ENCODE results near the gene DCLK1. TPM values are rescaled to one million over a fixed set of nuclear protein-coding genes. Genes with fewer than 3 reads are reported as not detected.

Gene DCLK1
- total RNA-seq, 1 experiment from 2014 or later, result 36.2 TPM

DNA sequence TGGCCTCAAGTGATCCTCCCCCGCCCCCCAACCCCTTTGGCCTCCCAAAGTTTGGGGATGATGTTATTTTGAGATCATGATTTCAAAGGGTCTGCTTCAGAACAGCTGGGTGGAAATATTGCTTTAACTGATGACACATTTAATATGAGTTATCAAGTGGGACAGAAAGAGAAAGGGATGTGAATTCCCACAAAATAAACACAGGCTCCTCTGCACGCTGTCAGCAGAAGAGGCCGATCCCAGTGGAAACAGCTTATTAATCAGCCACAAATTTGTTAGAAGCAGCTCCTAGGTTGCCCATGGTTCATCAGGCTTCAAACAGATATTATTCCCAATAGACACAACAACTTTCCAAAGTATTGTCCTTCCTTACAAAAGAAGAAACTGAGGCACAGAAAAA lies 4.7 kb downstream of the DCLK1 start:
- Histone ChIP-seq H2BK120ac (ENCODE audit: low read depth, low read length, poor library complexity, severe bottlenecking) (no peak overlapping the region), H2BK5ac (ENCODE audit: insufficient read length, low read length) (no peak overlapping the region), H3T11ph (ENCODE audit: low read length) (no peak overlapping the region), H3K18ac (ENCODE audit: insufficient read length, low read depth, low read length) (no peak overlapping the region), H2AK5ac (ENCODE audit: insufficient read length, low read length) (no peak overlapping the region), H3K79me1 (ENCODE audit: insufficient read depth, low read depth, low read length, poor library complexity, severe bottlenecking) (no peaks in the 10 kb centered on the region), H3K56ac (ENCODE audit: insufficient read length, low read depth, low read length) (no peak overlapping the region), H4K91ac (ENCODE audit: insufficient read length, low read depth, low read length) (no peak overlapping the region), H2BK12ac (ENCODE audit: insufficient read length, low read depth, low read length) (no peak overlapping the region), H3K9ac (ENCODE audit: extremely low read depth, insufficient read length, low read length) (no peak overlapping the region), H3K4me1 (ENCODE audit: insufficient read depth, low read length) (no peaks in the 10 kb centered on the region), H3K79me2 (ENCODE audit: insufficient read depth, low read length) (no peaks in the 10 kb centered on the region), H3K9me3 (ENCODE audit: control insufficient read depth, low read depth, low read length) (no peaks in the 10 kb centered on the region), H3K14ac (ENCODE audit: insufficient read depth, low read length) (no peak overlapping the region), H4K20me1 (ENCODE audit: control insufficient read depth, insufficient read depth, insufficient read length) (no peaks in the 10 kb centered on the region), H3K23me2 (ENCODE audit: insufficient read length, low read depth, low read length, poor library complexity, severe bottlenecking) (peaks cover 8% of the 10 kb centered on the region), H2AFZ (ENCODE audit: low read length) (no peak overlapping the region), H3K27ac (ENCODE audit: insufficient read length, low read depth, low read length) (no peak overlapping the region), H2BK15ac (ENCODE audit: low read depth, low read length) (no peak overlapping the region), H3K23ac (ENCODE audit: insufficient read length, low read depth, low read length) (no peak overlapping the region), H4K5ac (ENCODE audit: insufficient read length, low read depth, low read length) (no peak overlapping the region), H4K8ac (replicated peaks; ENCODE audit: insufficient read length, low read depth, low read length) (no peak overlapping the region), H3K27me3 (ENCODE audit: insufficient read depth, low read length) (peaks cover 12% of the 10 kb centered on the region; the same call in 1 of the 2 replicates), H3K4ac (ENCODE audit: low read depth, low read length) (no peak overlapping the region), H3K4me2 (ENCODE audit: insufficient read depth, insufficient read length, low read length) (no peak overlapping the region), H2BK20ac (ENCODE audit: low read depth, low read length, poor library complexity, severe bottlenecking) (no peak overlapping the region)
- Mint-ChIP-seq H3K36me3 (ENCODE audit: insufficient read depth in 1 of 3, low read depth in 3 of 3) (no peaks in the 10 kb centered on the region), H3K9me3 (no peaks in the 10 kb centered on the region), H3K4me1 (peaks cover 7 to 8% of the 10 kb centered on the region in 2 experiments), H3K27me3 (ENCODE audit: low read depth) (peaks cover 35% of the 10 kb centered on the region), H3K4me3 (no peak overlapping the region), H3K27ac (no peak overlapping the region)
- no peak for DNase-seq
- no peak for TF ChIP-seq CTCF (conservative IDR thresholded peaks at IDR 0.05)
- no CpG with 5 or more reads among the region's 3 CpGs for WGBS (ENCODE audit: extremely low coverage, insufficient read length, low lambda C conversion rate)
